OCI-LY7 (cell line): ENCODE results near the gene SERPINI1. TPM values are rescaled to one million over a fixed set of nuclear protein-coding genes. Genes with fewer than 3 reads are reported as not detected.

Experiments
- BruUV-seq: library from RNA; stranded (reverse); fragments of 400-500 nt; replicated peaks from 2 replicates; lab custom pipeline; 2021; lab: Mats Ljungman, UMichigan
- CTCF ChIA-PET: fragments of 300-600 bp; sonication (Branson Sonifier 250); formaldehyde crosslinking; loops from one replicate; lab custom pipeline; 2022; ENCODE audit warnings: antibody characterized with exemption; ENCODE audit not compliant: unreplicated experiment; lab: Charles Lee
- POLR2A ChIA-PET: fragments of 300-600 bp; sonication (Branson Sonifier 250); formaldehyde crosslinking; loops from one replicate; lab custom pipeline; 2022; ENCODE audit warnings: antibody characterized with exemption; lab: Charles Lee
- DNase-seq: peaks from one replicate; pipeline ENCODE4 v3.0.0-alpha.2; 2015; ENCODE audit warnings: low spot score
- H2AFZ ChIP-seq: fragments of 200-600 bp; sonication (generic), shearing (Covaris generic); 2 replicates; pipeline ENCODE4 v1.6.1; 2014; ENCODE audit warnings: mild to moderate bottlenecking, antibody characterized with exemption, low read length, moderate library complexity
- H3K27ac ChIP-seq: fragments of 200-600 bp; sonication (generic); 2 replicates; pipeline ENCODE4 v1.5.1; 2014; ENCODE audit warnings: mixed run types, low read depth, mild to moderate bottlenecking, moderate library complexity, low read length, inconsistent platforms; ENCODE audit not compliant: poor library complexity, severe bottlenecking
- H3K36me3 ChIP-seq: fragments of 200-600 bp; sonication (generic); 2 replicates; pipeline ENCODE4 v1.6.1; 2014; ENCODE audit warnings: mild to moderate bottlenecking, antibody characterized with exemption, low read length, moderate library complexity, mixed read lengths; ENCODE audit not compliant: insufficient read depth
- H3K4me1 ChIP-seq: fragments of 200-600 bp; sonication (generic); 2 replicates; pipeline ENCODE4 v1.5.1; 2014; ENCODE audit warnings: mild to moderate bottlenecking, low read length; ENCODE audit not compliant: insufficient read depth, poor library complexity, severe bottlenecking
- H3K4me2 ChIP-seq: fragments of 200-600 bp; sonication (generic); 2 replicates; pipeline ENCODE4 v1.6.1; 2014; ENCODE audit warnings: mild to moderate bottlenecking, low read length
- H3K4me3 ChIP-seq: fragments of 200-600 bp; sonication (generic); 2 replicates; pipeline ENCODE4 v1.5.1; 2014; ENCODE audit warnings: mild to moderate bottlenecking, low read depth, low read length; ENCODE audit not compliant: poor library complexity, severe bottlenecking
- H3K79me2 ChIP-seq: fragments of 200-600 bp; sonication (generic); 2 replicates; pipeline ENCODE4 v1.6.1; 2016; ENCODE audit warnings: low read depth, mild to moderate bottlenecking, low read length, moderate library complexity, mixed read lengths; ENCODE audit not compliant: insufficient read depth
- H3K9me2 ChIP-seq: fragments of 200-600 bp; sonication (generic); 2 replicates; pipeline ENCODE4 v1.6.1; 2016; ENCODE audit warnings: mild to moderate bottlenecking, low read length, mixed read lengths; ENCODE audit not compliant: insufficient read depth
- H3K9me3 ChIP-seq: fragments of 200-600 bp; sonication (generic); 2 replicates; pipeline ENCODE4 v1.6.1; 2014; ENCODE audit warnings: mild to moderate bottlenecking, mixed run types, low read length, mixed read lengths
- H4K20me1 ChIP-seq: fragments of 200-600 bp; sonication (generic); 2 replicates; pipeline ENCODE4 v1.6.1; 2014; ENCODE audit warnings: mild to moderate bottlenecking, antibody characterized with exemption, low read length, moderate library complexity, mixed read lengths; ENCODE audit not compliant: insufficient read depth
- CTCF ChIP-seq: fragments of 200-600 bp; sonication (generic); conservative IDR thresholded peaks from 2 replicates; pipeline ENCODE4 v1.5.1; 2014; ENCODE audit warnings: mild to moderate bottlenecking, antibody characterized with exemption, low read length, moderate library complexity, mixed read lengths
- EZH2phosphoT487 ChIP-seq: fragments of 200-600 bp; sonication (generic); IDR thresholded peaks from 2 replicates; pipeline ENCODE4 v1.6.1; 2018; ENCODE audit warnings: low read depth, borderline replicate concordance, mild to moderate bottlenecking, mixed run types, antibody characterized with exemption, low read length, moderate library complexity, mixed read lengths
- intact Hi-C: fragments of 100-400 bp; cut with micrococcal nuclease; formaldehyde crosslinking; loops from one replicate; pipeline ENCODE4 v1.10.0; 2022; ENCODE audit not compliant: unreplicated experiment
- total RNA-seq, 2 experiments: library from RNA; depleted of rRNA in 1 of 2; stranded (reverse); fragments of >200 nt in 1 of 2; shearing (Covaris generic) in 1 of 2; gene quantifications; 2 replicates each; pipeline ENCODE4 v1.2.3, GENCODE V29; 2014 to 2022

Gene SERPINI1
- total RNA-seq, 2 experiments from 2014 or later: 9.0 to 12.9 TPM

GRCh38 chr3:167835953-167836352, 100.4 kb downstream of the SERPINI1 start:
- no TSS peak for BruUV-seq
- Histone ChIP-seq H3K9me3 (no peaks in the 10 kb centered on the region; the same call in 1 of the 2 replicates), H3K36me3 (no peaks in the 10 kb centered on the region), H4K20me1 (no peaks in the 10 kb centered on the region), H2AFZ (no peak overlapping the region), H3K4me2 (no peak overlapping the region), H3K9me2 (no peaks in the 10 kb centered on the region), H3K27ac (no peak overlapping the region), H3K4me1 (peaks cover 6% of the 10 kb centered on the region), H3K4me3 (no peak overlapping the region), H3K79me2 (no peaks in the 10 kb centered on the region)
- intact Hi-C loops: no loop called here
- CTCF ChIA-PET: no interaction called here
- no peak for DNase-seq
- no peak for TF ChIP-seq CTCF
- TF ChIP-seq EZH2phosphoT487: no peak
- POLR2A ChIA-PET: interaction anchor here (0.5 to 1.7 kb wide), 2 partner anchors 27 to 65 kb away, joined by 3 to 4 read pairs; no protein-coding TSS in a partner anchor

GRCh38 chr3:167837466-167837865, 101.9 kb downstream of the SERPINI1 start:
- no peaks in the 10 kb centered on the region for H4K20me1 ChIP-seq
- peak; percentile 78 for TF ChIP-seq CTCF
- TF ChIP-seq EZH2phosphoT487: no peak
- H3K4me2 ChIP-seq: no peak overlapping the region
- intact Hi-C loops: loop anchor here (1.0 kb wide), 1 partner anchor 45 kb away; no protein-coding TSS in a partner anchor
- peak; percentile 39 for DNase-seq
- ChIA-PET POLR2A (no interaction called here), CTCF (no interaction called here)
- H3K79me2 ChIP-seq: no peaks in the 10 kb centered on the region
- peaks cover 13% of the 10 kb centered on the region for H3K4me1 ChIP-seq
- no peaks in the 10 kb centered on the region for H3K36me3 ChIP-seq
- no TSS peak for BruUV-seq
- no peak overlapping the region for H3K27ac ChIP-seq
- H3K9me2 ChIP-seq: no peaks in the 10 kb centered on the region
- peak overlapping the region; percentile 32; the same call in 1 of the 2 replicates for H2AFZ ChIP-seq
- H3K4me3 ChIP-seq: no peak overlapping the region
- H3K9me3 ChIP-seq: no peaks in the 10 kb centered on the region

DNA sequence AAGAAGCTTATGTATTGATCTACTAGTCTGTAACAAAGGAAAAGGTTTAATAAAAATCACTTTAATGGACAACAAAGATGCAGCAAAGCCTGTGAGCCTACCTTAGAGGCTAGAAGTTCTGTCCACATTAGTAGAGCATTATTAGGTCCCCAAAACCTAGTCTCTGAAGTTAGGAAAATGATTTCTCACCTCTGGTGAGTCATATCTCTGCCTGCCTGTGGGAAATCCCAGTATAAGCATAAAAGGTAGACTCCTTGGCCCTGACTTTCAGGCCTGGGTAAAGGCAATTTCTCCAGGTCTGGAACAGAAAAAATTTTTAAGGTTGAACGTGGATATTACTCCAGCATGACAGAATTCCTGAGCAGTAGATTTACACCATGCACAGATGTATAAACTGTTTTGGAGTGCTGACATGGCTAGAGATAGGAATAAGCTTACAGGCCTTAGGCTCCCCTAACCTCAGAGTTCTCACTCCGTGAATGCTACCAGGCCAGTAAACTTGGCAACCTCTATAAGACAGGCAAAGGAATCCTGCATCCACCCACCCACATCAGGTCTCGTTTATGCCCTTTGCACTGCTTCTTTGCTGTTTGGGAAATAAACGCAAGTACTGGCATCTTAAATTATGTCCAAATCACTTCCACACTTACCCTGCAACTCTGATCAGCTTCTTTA, 104.1 kb downstream of the SERPINI1 start:
- ChIA-PET POLR2A (interaction anchor here (0.7 to 1.4 kb wide), 8 partner anchors 11 to 341 kb away, joined by 3 to 4 read pairs (median 3); no protein-coding TSS in a partner anchor), CTCF (interaction anchor here (1.9 kb wide), 1 partner anchor 42 kb away, joined by 6 read pairs; no protein-coding TSS in a partner anchor)
- no peak overlapping the region for H3K27ac ChIP-seq
- peaks cover 2% of the 10 kb centered on the region; the same call in 1 of the 2 replicates for H3K9me3 ChIP-seq
- H3K79me2 ChIP-seq: no peaks in the 10 kb centered on the region
- H4K20me1 ChIP-seq: no peaks in the 10 kb centered on the region
- intact Hi-C loops: loop anchor here (5.0 to 10.0 kb wide), 2 partner anchors 203 to 325 kb away; no protein-coding TSS in a partner anchor
- peaks cover 33% of the 10 kb centered on the region for H3K4me1 ChIP-seq
- TF ChIP-seq CTCF (no peak), EZH2phosphoT487 (no peak)
- no peak for DNase-seq
- no peak overlapping the region for H3K4me2 ChIP-seq
- no TSS peak for BruUV-seq
- no peak overlapping the region for H3K4me3 ChIP-seq
- H3K36me3 ChIP-seq: no peaks in the 10 kb centered on the region
- peak overlapping the region; percentile 67; the same call in 1 of the 2 replicates for H2AFZ ChIP-seq
- no peaks in the 10 kb centered on the region for H3K9me2 ChIP-seq
